Gastroesophageal sphincter (tissue), 3 donors: ENCODE measurements around the gene MAN1A1.

Experiments used
- CTCF ChIP-seq, 4 experiments: fragments of 200-600 bp in 2 of 4; fragments of 450-650 bp in 2 of 4; sonication (generic) in 1 of 4; IDR thresholded peaks; one replicate each; pipeline ENCODE4 v1.5.1; 2017 to 2019; ENCODE audit warnings: antibody characterized with exemption in 4 of 4, mild to moderate bottlenecking in 2 of 4, moderate library complexity in 2 of 4
- POLR2A ChIP-seq, 2 donors: fragments of 450-650 bp; IDR thresholded peaks; one replicate each; pipeline ENCODE4 v1.6.1; 2017; ENCODE audit warnings: antibody characterized with exemption in 2 of 2, mild to moderate bottlenecking in 2 of 2, moderate library complexity in 1 of 2
- POLR2AphosphoS5 ChIP-seq: sonication (generic); formaldehyde crosslinking; IDR thresholded peaks from one replicate; pipeline ENCODE4 v1.6.1; 2017; ENCODE audit warnings: antibody characterized with exemption

DNA sequence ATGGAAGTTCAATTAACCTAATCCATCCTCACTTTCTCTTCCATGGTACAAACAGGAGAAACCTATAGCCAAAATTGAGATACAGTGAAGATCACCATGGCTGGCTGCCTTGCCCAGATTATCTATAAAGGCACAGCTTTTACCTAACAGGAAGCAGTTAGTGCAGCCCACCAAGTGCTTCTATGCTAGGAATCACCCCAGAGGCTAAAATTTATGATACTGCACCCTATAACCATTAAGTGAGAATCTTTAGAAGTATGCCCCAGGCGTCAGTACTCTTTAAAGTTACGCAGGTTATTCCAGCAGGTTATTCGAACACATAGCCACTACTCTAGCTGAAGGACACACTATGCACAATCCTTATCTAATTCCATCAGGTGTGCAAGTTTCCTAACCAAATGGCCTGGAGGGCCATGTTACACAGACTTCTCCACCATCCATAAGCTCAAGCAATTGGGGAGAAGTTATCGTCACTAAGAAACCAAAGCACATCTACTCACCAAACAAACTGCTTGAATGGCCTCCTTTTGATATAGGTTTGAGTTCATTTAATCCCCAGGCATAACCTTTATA lies 43.1 kb downstream of the MAN1A1 start:
- no peak for TF ChIP-seq CTCF (IDR thresholded peaks at IDR 0.05)
- no peak for TF ChIP-seq POLR2A (IDR thresholded peaks at IDR 0.05)
- TF ChIP-seq POLR2AphosphoS5 = no peak
